GM21423 (cell line): ENCODE results near the gene MCF2L.

Source experiments
- ATAC-seq: cut with Tn5 transposase; IDR thresholded peaks from one replicate; pipeline ENCODE4 v1.9.1; 2021; ENCODE audit warnings: mild to moderate bottlenecking, moderate library complexity; ENCODE audit not compliant: unreplicated experiment

Gene MCF2L

DNA sequence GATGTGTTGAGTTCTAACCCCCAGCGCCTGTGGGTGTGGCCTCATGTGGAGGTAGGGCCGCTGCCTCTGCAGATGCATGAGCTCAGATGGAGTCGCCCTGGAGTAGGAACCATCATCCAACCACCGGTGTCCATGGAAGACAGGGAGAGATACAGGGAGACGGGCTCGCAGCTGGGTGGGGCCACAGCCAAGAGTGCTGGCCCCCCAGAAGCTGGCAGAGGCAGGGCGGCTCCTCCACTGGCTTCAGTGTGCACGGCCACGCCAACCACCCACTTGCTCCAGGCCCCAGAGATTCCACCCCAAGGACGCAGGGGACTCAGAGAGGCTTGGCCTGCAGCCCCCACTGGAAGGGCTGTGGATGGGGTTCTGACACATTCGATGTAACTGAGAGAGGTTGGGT is 5.4 kb upstream of the MCF2L start:
- no peak for ATAC-seq

- ATAC-seq, result no peak
Observed at GRCh38 chr13:112964971-112965492, 4.0 kb upstream of the MCF2L start.

GRCh38 chr13:112965573-112966115 is 3.4 kb upstream of the MCF2L start:
- ATAC-seq, result no peak

- ATAC-seq, result no peak
Observed at GRCh38 chr13:112966776-112967175, 2.2 kb upstream of the MCF2L start.

DNA sequence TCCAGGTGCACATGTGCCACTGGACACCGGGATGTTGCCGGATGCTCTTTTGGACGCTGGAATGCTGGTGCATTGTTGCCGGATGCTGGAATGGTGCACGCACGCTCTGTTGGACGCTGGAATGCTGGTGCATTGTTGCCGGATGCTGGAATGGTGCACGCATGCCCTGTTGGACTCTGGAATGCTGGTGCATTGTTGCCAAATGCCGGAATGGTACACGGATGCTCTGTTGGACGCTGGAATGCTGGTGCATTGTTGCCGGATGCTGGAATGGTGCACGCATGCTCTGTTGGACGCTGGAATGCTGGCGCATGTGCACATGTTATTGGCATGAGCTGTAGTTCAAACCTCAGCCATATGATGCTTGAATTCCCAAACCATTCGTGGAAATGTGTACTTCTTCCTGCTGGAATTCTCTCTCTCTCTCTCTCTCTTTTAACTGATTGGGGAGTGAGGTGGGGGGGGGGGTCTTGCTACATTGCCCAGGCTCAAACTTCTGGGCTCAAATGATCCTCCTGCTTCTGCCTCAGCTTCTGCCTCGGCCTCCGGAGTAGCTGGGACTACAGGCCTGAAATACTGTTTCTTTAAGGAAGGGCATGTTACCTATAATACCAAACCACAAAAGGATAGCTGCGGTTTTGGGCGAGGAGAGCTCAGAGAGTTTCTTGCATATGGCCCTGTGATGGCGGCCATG is 1.2 kb upstream of the MCF2L start:
- ATAC-seq, result no peak

DNA sequence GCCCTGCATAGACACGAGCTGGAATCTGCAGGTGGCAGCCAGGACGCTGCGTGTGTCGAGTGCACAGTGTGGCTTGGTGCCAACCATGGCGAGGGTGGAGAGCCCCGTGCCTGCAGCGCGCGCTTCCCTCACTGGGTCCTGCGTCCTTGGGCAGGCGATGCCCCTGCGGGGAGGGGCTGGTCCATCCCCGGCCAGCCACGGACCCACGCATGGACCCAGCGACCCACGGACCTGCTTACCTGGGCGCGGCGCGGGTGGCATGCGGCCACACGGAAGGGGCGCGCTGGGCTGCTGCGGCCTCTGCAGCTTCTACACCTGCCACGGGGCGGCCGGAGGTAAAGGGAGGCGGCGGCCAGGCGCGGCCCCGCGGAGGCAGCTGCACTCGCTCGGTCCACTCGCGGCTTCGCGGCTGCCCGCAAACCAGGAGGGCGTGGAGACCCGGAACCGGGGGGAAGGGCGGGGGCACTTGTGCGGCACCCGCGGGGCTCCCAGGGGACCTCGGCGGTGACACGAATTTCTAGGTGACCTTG is 569 bp upstream of the MCF2L start:
- no peak for ATAC-seq

- ATAC-seq, result no peak
Observed at GRCh38 chr13:112969692-112970338, 801 bp downstream of the MCF2L start.

GRCh38 chr13:112970552-112971287 is 1.7 kb downstream of the MCF2L start:
- no peak for ATAC-seq

- ATAC-seq, result no peak
Observed at GRCh38 chr13:112971288-112971643, 2.3 kb downstream of the MCF2L start.

- ATAC-seq, result no peak
Observed at GRCh38 chr13:112972258-112972657, 3.2 kb downstream of the MCF2L start.

GRCh38 chr13:112972867-112973576 is 4.0 kb downstream of the MCF2L start:
- no peak for ATAC-seq

DNA sequence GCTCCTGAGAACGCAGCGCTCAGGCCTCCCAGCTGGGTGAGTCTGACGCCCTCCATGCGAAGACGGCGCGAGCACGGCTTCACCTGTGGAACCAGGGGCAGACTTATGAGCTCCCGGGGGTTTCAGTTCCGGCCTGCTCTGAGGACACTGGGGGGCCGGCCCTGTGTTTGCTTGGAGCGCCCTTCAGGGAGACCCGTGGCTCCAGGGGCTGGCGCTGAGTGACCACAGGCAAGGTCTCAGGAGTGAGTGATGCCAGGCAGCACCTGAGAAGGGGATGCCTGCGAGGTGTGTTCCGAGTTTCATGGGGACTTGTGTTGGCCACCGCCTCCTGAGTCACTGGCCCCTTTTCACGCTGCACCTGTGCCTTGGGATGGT is 4.5 kb downstream of the MCF2L start:
- no peak for ATAC-seq

DNA sequence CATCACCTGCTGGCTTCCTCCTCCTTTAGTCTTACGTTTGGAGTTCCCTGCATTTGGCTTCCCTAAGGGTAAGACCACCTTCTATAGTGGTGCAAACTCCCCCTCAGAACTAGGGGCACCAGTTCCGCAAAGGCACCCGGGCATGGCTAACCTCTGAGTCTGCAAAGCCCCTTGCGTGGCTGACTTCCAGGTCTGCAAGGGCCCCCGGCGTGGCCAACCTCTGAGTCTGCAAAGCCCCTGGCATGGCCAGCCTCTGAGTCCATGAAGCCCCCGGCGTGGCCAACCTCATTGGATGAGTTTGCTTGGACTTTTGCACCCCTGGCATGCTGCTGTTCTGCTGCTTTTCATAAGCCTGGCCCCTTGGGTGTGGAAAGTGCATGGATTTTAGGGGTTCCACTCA is 5.1 kb downstream of the MCF2L start:
- no peak for ATAC-seq

DNA sequence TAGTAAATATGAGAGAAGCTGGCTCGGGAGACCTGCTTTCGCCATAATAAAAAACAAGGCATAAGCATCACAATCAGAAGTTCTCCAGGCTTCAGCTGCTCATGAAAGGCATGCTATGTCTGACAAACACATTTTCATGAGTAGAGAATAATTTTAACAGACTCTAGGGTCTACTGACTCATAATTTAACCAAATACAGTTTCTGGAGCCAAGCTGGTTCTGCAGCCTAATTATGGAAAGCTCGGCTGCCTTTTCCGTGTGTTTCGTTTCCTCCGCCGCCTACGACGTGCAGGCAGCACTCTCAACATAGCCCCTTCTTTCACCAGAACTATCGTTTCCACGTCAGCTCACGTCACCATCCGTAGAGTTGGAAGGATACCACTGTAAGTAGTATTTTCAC is 5.7 kb downstream of the MCF2L start:
- ATAC-seq, result no peak

- no peak for ATAC-seq
Observed at GRCh38 chr13:112975401-112975939, 6.5 kb downstream of the MCF2L start.

DNA sequence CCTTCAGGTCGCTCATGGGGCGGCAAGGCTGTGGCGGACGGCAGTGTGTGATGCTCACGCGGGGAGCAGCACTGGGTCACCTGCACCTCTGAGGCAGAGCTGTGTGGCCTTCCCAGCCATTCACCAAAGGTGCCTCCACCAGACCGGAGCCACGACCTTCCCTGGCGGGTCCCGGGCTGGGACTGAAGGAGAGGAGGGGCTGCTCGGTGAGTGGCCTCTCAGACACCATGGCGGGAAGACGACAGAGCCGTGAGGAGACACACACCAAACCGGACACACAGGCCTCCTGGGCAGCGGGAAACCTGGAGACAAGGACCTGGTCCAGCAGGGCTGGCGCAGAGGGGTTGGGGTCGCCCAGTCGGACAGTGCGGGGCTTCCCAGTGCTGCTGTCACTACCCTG is 7.5 kb downstream of the MCF2L start:
- no peak for ATAC-seq

GRCh38 chr13:112977091-112977490 is 8.1 kb downstream of the MCF2L start:
- ATAC-seq, result no peak

DNA sequence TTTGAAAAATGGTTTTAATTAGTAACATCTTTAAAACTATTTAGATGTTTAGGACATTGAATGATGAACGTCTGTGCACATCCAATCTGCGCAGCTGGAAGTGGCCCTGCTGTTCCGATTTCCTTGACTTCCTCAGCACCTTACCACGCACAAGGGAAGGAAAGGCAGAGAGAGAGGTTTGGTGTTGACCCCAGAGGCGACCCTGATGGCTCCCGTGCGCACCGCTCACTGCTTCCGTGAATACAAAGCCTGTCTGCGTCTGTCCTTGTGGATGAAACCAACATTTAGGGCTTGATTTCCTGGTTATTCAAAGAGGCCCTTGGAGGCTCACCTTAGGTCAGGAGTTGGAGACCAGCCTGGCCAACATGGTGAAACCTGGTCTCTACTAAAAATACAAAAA is 8.5 kb downstream of the MCF2L start:
- no peak for ATAC-seq

DNA sequence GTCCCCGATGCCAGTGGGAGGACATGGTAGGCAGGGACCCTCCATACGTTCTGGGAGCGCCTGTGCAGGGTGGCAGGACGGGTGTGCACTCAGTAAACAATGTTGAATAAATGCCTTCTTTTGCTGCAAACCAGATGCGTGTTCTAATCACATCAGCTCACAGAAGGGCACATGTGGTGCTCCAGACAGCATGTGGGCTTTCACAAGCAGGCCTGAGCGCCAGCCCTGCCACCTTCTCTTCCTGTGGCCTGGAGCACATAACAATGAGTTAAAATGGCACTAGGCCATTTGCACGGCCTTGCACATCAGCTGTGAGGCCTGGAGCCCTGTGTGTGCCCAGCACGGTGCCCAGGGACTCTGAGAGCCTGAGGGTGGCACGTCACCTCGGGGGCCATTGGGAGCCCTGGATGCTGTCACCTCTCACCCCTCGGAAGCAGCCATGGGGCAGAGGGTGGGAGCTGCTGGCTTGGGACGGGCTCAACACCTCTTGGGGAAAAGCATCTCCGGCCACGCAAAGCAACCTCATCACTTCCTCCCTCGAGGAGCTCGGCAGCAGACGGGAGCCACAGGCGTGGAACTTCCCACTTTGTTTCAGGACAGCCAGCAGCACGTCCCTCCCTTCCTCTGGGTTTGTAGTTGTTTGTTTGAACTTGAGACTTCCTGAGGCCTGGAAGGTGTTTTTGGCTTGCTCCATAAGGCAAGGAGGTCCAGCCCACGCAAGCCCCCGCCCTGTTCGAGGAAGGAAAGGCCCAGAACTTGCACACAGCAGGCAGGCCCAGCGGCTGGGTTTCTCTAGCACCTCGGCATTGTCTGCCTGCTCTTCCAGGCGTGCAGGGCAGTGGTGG is 9.8 kb downstream of the MCF2L start:
- no peak for ATAC-seq
